Peyer's patch (tissue), 4 donors: ENCODE data around the gene HVCN1.

Experiments
- POLR2A ChIP-seq, 2 donors: fragments of 450-650 bp; IDR thresholded peaks; one replicate each; pipeline ENCODE4 v1.5.1; 2017; ENCODE audit warnings: antibody characterized with exemption in 2 of 2, mild to moderate bottlenecking in 2 of 2, moderate library complexity in 2 of 2
- TF ChIP-seq, protein P1 (sequence below), 6 experiments: fragments of 450-650 bp in 4 of 6; fragments of 200-600 bp in 2 of 6; sonication (generic) in 1 of 6; IDR thresholded peaks; one replicate each; pipeline ENCODE4 v1.5.1; 2017 to 2019; ENCODE audit warnings: antibody characterized with exemption in 6 of 6, mild to moderate bottlenecking in 3 of 6, moderate library complexity in 1 of 6

DNA sequence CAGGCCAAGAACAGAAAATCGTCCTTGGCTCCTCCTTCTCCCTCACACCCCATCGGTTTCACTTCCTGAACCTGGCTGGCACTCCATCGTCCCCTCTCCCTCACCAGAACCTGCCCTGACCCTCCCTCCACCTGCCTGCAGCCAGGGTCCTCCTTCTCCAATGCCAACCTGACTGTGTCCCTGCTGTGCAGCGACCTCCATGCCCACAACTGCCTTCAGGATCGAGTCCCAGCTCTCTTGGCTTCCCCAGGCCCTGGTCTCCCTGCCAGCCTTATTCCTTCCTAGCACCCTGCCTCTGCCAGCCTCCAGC is 19.8 kb downstream of the HVCN1 start:
- TF ChIP-seq, protein P1, sequence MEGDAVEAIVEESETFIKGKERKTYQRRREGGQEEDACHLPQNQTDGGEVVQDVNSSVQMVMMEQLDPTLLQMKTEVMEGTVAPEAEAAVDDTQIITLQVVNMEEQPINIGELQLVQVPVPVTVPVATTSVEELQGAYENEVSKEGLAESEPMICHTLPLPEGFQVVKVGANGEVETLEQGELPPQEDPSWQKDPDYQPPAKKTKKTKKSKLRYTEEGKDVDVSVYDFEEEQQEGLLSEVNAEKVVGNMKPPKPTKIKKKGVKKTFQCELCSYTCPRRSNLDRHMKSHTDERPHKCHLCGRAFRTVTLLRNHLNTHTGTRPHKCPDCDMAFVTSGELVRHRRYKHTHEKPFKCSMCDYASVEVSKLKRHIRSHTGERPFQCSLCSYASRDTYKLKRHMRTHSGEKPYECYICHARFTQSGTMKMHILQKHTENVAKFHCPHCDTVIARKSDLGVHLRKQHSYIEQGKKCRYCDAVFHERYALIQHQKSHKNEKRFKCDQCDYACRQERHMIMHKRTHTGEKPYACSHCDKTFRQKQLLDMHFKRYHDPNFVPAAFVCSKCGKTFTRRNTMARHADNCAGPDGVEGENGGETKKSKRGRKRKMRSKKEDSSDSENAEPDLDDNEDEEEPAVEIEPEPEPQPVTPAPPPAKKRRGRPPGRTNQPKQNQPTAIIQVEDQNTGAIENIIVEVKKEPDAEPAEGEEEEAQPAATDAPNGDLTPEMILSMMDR (IDR thresholded peaks at IDR 0.05): no peak
- TF ChIP-seq POLR2A (IDR thresholded peaks at IDR 0.05): no peak
